ENCODE measurements around the gene CPAMD8.
"Not testable (repeated sequence)": the region's sequence is repeated elsewhere in the genome, so short reads cannot be mapped to it uniquely, and the experiment has no call there.

CPAMD8 gene

DNA sequence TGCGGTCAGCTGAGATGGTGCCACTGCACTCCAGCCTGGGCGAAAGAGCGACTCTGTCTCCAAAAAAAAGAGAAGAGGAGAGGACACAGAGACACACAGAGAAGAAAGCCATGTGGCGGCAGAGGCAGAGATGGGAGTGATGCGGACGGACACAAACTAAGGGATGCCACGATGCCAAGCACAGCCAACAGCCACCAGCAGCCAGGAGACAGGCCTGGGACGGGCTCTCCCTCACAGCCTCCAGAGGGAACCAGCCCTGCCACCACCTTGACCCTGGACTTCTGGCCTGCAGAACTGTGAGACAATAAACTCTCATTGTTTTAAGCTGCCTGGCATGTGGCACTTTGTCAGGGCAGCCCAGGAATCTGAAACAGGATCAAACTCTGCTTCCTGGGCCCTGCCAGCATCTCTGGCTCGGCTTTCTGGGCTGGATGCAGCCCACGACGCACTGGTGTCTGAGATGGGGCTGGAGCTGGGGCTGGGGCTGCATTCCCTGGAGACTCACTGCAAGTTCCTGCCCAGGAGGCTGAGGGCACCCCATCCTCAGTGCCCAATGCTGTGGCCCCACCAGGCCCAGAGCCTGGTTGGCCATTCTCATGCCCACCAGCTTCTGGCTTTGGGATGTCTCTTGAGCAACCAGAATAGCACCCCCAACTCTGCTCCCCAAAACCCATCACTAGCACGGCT, 134.8 kb downstream of the CPAMD8 start:
- DNase-seq, result no peak

DNA sequence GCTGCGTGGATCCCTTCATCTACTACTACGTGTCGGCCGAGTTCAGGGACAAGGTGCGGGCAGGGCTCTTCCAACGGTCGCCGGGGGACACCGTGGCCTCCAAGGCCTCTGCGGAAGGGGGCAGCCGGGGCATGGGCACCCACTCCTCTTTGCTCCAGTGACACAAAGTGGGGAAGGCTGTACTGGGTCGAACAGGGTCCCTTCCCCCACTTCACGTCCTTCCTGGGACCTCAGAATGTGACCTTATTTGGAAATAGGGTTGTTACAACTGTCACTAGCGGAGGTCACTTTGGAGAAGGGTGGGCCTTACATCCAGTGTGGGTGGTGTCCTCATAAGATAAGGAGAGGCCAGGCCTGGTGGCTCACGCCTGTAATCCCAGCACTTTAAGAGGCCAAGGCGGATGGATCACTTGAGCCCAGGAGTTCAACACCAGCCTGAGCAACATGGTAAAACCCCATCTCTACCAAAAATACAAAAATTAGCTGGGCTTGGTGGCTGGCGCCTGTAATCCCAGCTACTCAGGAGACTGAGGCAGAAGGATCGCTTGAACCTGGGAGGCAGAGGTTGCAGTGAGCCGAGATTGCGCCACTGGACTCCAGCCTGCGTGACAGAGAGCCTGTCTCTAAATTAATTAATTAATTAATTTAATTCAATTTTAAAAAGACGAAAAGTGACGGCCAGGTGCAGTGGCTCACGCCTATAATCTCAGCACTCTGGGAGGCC, 136.0 kb downstream of the CPAMD8 start:
- DNase-seq, result no peak

DNA sequence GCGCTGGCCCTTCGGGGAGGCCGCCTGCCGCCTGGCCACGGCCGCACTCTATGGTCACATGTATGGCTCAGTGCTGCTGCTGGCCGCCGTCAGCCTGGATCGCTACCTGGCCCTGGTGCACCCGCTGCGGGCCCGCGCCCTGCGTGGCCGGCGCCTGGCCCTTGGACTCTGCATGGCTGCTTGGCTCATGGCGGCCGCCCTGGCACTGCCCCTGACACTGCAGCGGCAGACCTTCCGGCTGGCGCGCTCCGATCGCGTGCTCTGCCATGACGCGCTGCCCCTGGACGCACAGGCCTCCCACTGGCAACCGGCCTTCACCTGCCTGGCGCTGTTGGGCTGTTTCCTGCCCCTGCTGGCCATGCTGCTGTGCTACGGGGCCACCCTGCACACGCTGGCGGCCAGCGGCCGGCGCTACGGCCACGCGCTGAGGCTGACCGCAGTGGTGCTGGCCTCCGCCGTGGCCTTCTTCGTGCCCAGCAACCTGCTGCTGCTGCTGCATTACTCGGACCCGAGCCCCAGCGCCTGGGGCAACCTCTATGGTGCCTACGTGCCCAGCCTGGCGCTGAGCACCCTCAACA, 136.6 kb downstream of the CPAMD8 start:
- no peak for DNase-seq

DNA sequence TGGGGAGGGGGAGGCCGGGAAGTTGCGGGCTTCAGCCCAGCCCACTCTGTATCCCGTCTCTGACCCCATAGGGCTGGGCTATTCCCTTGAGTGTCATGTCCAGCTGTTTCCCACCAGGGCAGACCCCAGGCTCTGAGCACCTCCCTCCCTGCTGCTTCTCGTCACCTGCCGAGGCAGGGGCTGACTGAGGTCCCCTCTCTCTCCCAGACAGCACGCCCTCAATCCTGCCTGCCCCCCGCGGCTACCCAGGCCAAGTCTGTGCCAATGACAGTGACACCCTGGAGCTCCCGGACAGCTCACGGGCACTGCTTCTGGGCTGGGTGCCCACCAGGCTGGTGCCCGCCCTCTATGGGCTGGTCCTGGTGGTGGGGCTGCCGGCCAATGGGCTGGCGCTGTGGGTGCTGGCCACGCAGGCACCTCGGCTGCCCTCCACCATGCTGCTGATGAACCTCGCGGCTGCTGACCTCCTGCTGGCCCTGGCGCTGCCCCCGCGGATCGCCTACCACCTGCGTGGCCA, 137.2 kb downstream of the CPAMD8 start:
- DNase-seq, result no peak

DNA sequence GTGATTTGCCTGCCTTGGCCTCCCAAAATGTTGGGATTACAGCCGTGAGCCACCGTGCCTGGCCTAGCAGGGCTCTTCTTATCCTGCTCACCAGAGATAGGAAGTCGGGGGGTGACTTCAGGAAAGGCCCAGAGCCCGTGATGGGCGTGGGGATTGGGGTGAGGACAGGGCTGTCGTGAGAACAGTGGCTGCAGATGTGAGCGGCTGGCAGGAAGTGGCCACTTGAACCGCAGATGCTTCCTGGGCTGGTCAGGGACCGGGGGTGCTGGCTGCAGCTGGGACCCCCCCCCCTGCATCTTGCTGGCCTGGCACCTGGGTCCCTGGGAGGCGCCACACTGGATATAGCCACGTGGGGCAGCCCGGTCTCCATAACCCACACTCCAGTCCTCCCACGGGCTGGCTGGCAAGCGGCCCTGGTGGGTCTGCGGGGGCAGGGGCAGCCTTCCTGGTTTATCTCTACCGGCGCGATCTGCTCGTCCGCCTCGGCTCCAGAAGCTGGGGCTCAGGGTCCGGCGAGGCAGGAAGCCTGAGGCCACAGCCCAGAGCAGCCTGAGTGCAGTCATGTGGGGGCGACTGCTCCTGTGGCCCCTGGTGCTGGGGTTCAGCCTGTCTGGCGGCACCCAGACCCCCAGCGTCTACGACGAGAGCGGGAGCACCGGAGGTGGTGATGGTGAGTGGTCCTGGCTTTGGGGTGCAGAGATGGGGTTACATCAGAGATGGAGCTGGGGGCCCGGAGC, 137.8 kb downstream of the CPAMD8 start, which contains the start of gene F2RL3:
Gene F2RL3, plus strand, starts transcription at position 371 of the 737 bp plus-strand sequence. Its CDS starts 191 bp downstream, at position 562.
- peak; percentile 10 for DNase-seq

DNA sequence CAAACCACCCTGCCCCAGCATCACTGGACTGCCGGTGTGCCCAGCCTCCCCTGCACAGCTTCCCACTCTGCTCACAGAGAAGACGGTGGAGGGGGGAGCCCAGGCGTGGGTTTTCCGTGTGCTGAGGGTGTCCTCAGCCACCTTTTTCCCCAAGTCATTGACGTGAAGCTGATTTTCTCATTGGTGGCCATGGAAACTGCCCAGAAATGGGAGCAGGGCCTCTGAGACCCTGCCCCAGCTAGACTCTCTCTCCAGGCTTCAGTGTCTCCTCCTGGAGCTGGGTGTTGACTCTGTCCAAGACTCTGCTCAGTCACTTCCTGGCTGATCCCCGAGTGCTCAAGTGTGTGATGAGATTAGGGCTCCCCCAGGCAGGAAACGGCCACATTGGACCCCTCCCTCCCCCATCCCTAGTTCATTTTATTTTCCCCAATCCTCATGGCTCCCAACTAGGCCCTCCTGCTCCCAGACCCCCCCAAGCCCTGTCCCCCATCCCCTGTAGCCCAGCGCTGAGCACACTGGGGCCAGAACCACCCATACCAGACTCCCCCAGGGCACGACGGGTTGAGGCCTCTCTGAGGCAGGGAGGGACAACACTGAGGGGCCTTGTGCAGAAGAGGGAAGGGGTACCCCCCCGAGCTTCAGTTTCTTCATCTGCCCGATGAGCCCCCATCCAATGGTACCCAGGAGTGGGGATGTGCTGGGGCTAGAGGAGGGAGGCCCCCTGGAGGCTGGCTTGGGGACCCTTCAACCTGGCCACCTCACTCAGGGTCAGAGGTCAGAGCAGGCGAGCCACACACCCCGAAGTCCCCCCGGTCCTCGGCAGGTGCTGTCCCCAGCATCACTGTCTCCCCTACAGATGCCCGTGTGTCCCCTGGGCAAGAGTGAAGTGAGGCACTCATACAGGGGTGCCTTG, 139.0 kb downstream of the CPAMD8 start:
- no peak for DNase-seq

DNA sequence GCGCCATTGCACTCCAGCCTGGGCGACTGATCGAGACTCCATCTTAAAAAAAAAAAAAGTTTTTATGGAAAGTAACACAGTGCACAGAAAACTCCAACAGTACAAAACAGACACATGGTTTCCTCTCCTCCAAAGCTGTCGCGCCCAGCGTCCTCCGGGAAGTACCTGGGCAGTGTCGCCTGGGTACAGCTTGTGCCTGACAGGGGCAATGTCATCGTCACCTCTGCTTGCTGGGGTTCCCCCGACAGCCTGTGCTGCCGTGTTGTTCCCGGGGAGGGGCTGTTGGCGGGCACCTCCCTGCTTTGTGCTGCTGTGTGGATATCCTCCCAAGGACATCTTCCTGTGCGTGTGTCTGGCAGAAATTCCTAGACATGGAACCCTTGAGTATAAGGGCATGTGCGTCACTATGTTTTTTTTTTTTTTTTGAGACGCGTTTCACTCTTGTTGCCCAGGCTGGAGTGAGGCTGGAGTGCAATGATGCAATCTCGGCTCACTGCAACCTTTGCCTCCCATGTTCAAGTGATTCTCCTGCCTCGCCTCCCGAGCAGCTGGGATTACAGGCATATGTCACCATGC, 140.2 kb downstream of the CPAMD8 start:
- DNase-seq, result peak; percentile 18

DNA sequence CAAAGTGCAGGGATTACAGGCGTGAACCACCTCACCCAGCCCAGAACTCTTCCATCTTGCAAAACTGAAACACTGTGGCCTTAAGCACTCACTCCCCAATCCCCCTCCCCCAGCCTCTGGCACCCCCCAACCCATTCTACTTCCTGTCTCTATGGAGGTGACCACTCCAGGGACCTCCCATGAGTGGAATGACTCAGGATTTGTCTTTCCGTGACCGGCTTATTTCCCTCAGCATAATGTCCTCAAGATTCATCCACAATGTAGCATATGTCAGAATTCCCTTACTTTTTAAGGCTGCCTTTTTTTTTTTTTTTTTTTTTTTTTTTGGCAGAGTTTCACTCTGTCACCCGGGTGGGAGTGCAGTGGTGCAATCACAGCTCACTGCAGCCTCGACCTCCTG, 141.4 kb downstream of the CPAMD8 start:
- DNase-seq, result peak; percentile 19

DNA sequence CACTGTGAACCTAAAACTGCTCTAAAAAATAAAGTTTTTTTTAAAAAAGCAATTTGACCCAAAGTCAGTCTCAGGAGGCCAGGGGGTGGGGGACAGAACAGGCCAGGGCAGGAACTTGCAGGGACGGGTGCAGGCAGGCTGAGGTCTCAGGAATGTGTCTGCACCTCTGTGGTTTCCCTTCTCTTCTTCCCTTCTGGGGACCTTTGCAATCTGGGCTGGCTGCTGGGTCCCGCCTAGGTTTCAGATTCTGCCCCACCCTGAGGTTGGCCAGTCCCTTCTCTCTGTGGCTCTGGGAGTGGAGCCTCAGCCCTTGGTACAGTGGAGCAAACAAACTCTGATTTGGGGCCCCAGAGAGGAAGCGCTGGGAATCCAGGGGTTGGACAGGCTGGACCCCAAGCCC, 143.1 kb downstream of the CPAMD8 start:
- DNase-seq, result no peak

DNA sequence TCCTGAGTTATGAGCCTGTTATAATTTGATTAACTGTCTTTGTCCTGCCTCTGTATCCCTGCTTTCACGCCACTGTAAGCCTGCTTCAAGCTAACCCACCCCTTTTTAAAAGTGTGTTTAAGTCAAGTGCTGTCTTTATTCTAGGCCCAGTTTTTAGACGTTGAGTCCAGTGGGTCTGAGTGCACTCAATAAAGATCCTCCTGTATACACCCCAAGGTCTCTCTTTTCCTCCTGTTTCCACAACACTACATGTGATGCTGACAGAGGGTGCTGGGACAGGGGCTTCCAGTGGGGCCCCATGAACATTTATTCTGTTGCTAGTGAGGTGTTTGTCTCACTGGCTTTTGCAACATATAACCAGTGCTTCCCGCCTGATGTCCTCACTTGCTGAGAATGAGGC, 144.5 kb downstream of the CPAMD8 start:
- no peak for DNase-seq

DNA sequence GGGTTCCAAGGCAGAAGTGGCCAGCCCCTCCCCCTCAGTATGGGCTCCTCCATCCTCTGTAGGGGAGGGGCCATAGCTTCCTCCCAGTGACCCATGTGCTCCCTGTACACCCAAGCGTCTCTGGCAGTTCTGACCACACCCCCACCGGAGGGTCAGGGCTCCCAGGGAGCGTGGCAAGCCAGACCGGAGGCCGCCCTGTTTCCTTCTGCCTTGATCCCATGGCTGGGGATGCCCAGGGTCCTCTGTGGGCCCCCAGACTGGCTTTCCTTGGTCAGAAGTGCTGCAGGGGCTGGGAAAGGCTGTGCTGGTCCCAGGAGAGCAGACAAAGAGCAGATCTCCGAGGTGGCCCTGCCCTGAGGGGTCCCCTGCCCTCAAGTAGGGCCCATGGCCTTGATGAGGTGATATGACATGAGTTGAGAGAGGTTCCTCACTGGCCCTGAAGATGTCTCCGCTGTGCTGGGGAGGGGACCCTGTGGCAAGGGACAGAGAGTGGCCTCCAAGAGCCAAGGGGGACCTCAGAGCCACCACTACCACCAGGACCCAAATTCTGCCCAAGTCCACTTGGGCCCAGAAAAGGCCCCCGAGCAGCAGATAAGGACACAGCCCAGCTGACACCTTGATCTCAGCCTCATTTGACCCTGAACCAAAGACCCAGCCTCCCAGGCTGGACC, 145.6 kb downstream of the CPAMD8 start:
- DNase-seq, result no peak

DNA sequence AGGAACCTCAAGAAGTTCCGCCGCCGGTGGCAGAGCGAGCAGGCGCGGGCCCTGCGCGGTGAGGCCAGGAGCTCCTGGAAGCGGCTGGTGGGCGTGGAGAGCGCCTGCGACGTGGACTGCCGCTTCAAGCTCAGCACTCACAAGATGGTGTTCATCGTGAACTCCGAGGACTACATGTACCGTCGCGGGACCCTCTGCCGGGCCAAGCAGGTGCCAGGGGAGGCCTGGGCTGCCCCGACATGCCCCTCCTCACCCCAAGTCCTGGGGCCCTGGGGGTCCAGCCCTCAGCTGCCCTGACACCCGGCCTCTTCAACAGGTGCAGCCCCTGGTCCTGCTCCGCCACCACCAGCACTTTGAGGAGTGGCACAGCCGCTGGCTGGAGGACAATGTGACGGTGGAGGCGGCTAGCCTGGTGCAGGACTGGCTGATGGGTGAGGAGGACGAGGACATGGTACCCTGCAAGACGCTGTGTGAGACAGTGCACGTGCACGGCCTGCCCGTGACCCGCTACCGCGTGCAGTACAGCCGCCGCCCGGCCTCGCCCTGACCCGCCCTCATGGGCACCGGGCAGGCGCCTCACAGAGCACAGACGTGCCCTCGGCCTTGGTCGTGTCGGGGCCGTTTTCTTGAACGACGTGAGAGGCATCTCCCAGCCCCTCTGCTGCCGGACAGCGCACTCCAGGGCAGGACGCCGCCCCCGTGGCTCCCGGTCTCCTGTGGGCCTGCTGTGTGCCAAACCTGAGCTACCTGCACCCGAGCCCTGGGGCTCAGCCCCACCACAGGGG, 148.2 kb downstream of the CPAMD8 start:
- no peak for DNase-seq

DNA sequence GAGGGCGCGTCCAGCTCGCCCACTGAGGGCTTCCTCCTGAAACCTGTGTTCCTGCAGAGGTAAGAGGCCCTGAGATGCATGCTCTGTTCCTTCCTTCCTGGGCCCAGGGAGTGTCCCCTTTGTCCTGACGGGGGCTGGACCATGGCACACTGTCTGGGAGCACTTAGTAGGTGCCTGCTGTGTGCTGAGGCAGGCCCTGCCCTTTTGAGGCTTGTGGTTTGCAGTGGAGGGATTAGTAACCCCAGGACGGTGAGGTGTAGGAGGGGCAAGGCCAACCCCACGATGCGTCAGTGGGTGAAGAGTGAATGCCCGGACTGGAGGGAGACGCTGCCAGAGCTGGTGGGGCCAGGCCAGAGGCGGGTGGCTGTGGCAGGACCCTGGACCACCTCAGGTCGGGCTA, 149.0 kb downstream of the CPAMD8 start:
- no peak for DNase-seq

DNA sequence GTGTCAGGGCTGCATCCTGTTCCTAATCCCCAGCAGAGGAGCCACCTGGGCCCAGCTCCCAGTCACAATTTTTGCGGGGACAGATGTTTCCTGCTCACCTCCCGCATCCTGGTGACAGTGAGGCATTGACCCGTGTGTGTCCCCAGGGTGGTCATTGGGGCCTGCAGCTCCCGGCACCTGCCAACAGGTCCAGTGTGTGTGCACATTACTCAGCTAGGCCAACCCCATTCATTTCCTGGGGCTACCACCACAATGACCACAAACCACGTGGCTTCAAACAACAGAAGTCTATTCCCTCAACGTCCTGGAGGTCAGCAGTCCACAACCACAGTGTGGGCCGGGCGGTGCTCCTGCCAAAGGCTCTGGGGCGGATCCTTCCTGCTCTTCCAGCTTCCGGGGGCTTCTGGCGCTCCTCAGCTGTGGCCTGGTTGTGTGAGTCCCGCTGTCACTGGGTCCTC, 149.7 kb downstream of the CPAMD8 start:
- DNase-seq, result no peak

DNA sequence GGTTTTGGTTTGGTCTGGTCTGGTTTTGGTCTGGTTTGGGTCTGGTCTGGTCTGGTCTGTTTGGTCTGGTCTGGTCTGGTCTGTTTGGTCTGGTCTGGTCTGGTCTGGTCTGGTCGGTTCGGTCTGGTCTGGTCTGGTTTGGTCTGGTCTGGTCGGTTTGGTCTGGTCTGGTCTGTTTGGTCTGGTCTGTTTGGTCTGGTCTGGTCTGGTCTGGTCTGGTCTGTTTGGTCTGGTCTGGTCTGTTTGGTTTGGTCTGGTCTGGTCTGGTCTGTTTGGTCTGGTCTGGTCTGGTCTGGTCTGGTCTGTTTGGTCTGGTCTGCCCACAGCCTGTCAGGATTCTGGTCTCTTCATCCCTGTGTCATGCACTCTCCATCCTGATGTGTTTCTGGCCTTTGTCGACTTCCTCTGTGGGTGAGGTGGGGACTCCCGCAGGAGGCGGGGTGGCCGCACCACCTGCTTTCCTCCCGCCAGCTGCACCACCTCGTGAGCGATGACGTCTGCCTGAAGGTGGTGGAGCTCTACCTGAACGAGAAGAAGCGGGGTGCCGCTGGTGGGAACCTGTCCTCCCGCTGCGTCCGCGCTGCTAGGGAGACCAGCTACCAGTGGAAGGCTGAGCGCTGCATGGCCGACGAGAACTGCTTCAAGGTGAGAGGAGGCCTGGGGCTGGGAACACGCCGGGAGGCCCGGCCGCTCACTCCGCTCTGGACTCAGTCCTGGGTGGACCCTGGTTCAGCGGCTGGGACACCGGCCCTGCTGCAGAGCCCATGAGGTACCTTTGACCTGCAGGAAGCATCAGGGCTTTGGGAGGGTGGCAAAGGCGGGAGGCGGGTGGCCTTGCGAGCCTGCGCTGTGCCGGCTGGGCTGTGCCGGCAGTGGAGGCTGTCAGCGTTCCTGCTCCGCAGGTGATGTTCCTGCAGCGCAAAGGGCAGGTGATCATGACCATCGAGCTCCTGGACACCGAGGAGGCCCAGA, 150.7 kb downstream of the CPAMD8 start:
- no peak for DNase-seq

DNA sequence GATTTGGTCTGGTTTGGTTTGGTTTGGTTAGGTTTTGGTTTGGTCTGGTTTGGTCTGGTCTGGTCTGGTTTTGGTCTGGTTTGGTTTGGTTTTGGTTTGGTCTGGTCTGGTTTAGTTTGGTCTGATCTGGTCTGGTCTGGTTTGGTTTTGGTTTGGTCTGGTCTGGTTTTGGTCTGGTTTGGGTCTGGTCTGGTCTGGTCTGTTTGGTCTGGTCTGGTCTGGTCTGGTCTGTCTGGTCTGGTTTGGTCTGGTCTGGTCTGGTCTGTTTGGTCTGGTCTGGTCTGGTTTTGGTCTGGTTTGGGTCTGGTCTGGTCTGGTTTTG, 151.7 kb downstream of the CPAMD8 start:
- DNase-seq, result not testable (repeated sequence)

DNA sequence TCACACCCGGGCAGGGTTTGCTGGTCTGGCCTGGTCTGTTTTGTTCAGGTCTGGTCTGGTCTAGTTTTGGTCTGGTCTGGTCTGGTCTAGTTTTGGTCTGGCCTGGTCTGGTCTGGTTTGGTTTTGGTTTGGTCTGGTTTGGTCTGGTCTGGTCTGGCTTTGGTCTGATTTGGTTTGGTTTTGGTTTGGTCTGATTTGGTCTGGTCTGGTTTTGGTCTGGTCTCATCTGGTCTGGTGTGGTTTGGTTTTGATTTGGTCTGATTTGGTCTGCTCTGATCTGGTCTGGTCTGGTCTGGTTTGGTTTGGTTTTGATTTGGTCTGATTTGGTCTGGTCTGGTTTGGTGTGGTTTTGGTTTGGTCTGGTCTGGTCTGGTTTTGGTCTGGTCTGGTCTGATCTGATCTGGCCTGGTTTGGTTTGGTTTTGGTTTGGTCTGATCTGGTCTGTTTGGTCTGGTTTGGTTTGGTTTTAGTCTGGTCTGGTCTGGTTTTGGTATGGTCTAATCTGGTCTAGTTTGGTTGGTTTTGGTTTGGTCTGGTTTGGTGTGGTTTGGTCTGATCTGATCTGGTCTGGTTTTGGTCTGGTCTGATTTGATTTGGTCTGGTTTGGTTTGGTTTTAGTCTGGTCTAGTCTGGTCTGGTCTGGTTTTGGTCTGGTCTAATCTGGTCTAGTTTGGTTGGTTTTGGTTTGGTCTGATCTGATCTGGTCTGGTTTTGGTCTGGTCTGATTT, 152.2 kb downstream of the CPAMD8 start:
- no peak for DNase-seq

DNA sequence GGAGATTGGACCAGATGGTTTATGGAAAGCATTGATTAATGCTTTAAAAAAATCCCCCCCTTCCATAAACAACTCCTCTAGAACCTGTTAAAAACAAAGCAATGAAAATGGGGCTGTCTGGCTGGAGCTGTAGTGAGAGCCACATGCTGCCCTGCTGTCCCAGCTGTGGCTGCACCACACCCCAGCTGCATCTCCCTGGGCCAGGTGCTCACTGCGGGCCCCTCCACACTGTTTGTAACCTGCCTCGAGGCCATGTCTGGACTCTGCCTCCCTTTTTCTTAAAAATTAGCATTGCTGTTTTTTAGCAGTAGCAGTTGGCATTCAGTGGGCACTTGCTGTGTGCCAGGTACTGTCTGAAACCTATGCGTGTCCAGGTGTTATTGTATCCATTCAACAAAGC, 153.0 kb downstream of the CPAMD8 start:
- no peak for DNase-seq

Measured in fibroblast of skin of right biceps (primary cell).